ENCODE results near the gene AUH. TPM values are rescaled to one million over a fixed set of nuclear protein-coding genes. Genes with fewer than 3 reads are reported as not detected.

Gene AUH
- total RNA-seq, 1 experiment from 2014 or later: 21.7 TPM

DNA sequence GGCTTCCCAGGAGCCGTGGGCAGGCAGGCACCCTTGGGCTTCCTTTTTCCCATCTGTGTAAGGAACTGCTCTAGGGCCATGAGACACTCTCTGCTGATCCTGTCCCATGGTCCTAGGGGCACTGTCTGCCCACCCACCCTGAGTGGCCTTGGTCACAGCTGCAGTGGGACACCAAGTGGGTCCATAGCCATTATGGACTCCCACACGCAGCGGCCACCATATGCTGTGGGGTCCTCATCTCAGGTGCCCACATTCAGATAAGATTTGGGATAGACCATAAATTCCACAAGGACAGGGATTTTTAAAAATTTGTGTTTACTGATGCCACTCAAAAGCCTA, 180.8 kb downstream of the AUH start:
- no peak overlapping the region for H4K91ac ChIP-seq (ENCODE audit: insufficient read length, low read depth, low read length)
- H3K4me1 ChIP-seq (ENCODE audit: insufficient read depth, low read length): no peaks in the 10 kb centered on the region
- peaks cover 0 to 5% of the 10 kb centered on the region in 2 experiments; a peak in 1 of 4 replicates for H3K4me1 Mint-ChIP-seq
- WGBS (ENCODE audit: extremely low coverage, insufficient read length, low lambda C conversion rate): no CpG with 5 or more reads among the region's 3 CpGs
- no peaks in the 10 kb centered on the region for H3K36me3 Mint-ChIP-seq (ENCODE audit: insufficient read depth in 1 of 3, low read depth in 3 of 3)
- no peak overlapping the region for H2BK120ac ChIP-seq (ENCODE audit: low read depth, low read length, poor library complexity, severe bottlenecking)
- H2BK5ac ChIP-seq (ENCODE audit: insufficient read length, low read length): no peak overlapping the region
- H3K56ac ChIP-seq (ENCODE audit: insufficient read length, low read depth, low read length): no peak overlapping the region
- H3T11ph ChIP-seq (ENCODE audit: low read length): no peak overlapping the region
- H3K18ac ChIP-seq (ENCODE audit: insufficient read length, low read depth, low read length): no peak overlapping the region
- H3K9me3 ChIP-seq (ENCODE audit: control insufficient read depth, low read depth, low read length): no peaks in the 10 kb centered on the region
- no peaks in the 10 kb centered on the region for H3K23me2 ChIP-seq (ENCODE audit: insufficient read length, low read depth, low read length, poor library complexity, severe bottlenecking)
- H3K9ac ChIP-seq (ENCODE audit: extremely low read depth, insufficient read length, low read length): no peak overlapping the region
- H2BK20ac ChIP-seq (ENCODE audit: low read depth, low read length, poor library complexity, severe bottlenecking): no peak overlapping the region
- no peak overlapping the region for H2BK12ac ChIP-seq (ENCODE audit: insufficient read length, low read depth, low read length)
- no peaks in the 10 kb centered on the region for H3K27me3 ChIP-seq (ENCODE audit: insufficient read depth, low read length)
- no peak overlapping the region for H2BK15ac ChIP-seq (ENCODE audit: low read depth, low read length)
- H3K79me2 ChIP-seq (ENCODE audit: insufficient read depth, low read length): no peaks in the 10 kb centered on the region
- no peaks in the 10 kb centered on the region for H3K79me1 ChIP-seq (ENCODE audit: insufficient read depth, low read depth, low read length, poor library complexity, severe bottlenecking)
- H3K27ac ChIP-seq (ENCODE audit: insufficient read length, low read depth, low read length): no peak overlapping the region
- TF ChIP-seq, protein P1, sequence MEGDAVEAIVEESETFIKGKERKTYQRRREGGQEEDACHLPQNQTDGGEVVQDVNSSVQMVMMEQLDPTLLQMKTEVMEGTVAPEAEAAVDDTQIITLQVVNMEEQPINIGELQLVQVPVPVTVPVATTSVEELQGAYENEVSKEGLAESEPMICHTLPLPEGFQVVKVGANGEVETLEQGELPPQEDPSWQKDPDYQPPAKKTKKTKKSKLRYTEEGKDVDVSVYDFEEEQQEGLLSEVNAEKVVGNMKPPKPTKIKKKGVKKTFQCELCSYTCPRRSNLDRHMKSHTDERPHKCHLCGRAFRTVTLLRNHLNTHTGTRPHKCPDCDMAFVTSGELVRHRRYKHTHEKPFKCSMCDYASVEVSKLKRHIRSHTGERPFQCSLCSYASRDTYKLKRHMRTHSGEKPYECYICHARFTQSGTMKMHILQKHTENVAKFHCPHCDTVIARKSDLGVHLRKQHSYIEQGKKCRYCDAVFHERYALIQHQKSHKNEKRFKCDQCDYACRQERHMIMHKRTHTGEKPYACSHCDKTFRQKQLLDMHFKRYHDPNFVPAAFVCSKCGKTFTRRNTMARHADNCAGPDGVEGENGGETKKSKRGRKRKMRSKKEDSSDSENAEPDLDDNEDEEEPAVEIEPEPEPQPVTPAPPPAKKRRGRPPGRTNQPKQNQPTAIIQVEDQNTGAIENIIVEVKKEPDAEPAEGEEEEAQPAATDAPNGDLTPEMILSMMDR (conservative IDR thresholded peaks at IDR 0.05): no peak
- H2AK5ac ChIP-seq (ENCODE audit: insufficient read length, low read length): no peak overlapping the region
- no peak overlapping the region for H3K27ac Mint-ChIP-seq
- H3K4ac ChIP-seq (ENCODE audit: low read depth, low read length): no peak overlapping the region
- H2AFZ ChIP-seq (ENCODE audit: low read length): no peak overlapping the region
- H3K4me3 Mint-ChIP-seq: no peak overlapping the region
- H3K14ac ChIP-seq (ENCODE audit: insufficient read depth, low read length): no peak overlapping the region
- no peaks in the 10 kb centered on the region for H3K27me3 Mint-ChIP-seq (ENCODE audit: low read depth)
- no peak for DNase-seq
- no peaks in the 10 kb centered on the region for H4K20me1 ChIP-seq (ENCODE audit: control insufficient read depth, insufficient read depth, insufficient read length)
- H3K9me3 Mint-ChIP-seq: no peaks in the 10 kb centered on the region
- no peak overlapping the region for H3K23ac ChIP-seq (ENCODE audit: insufficient read length, low read depth, low read length)
- no peak overlapping the region for H3K4me2 ChIP-seq (ENCODE audit: insufficient read depth, insufficient read length, low read length)
- H4K5ac ChIP-seq (ENCODE audit: insufficient read length, low read depth, low read length): no peak overlapping the region
- no peak overlapping the region for H4K8ac ChIP-seq (replicated peaks; ENCODE audit: insufficient read length, low read depth, low read length)
